Activated naive CD4-positive, alpha-beta T cell (primary cell): ENCODE measurements around the gene MAP4K4.

Experiments used
- DNase-seq, 4 experiments: peaks; one replicate each; lab custom pipeline; 2025; lab: John Stamatoyannopoulos, UW

Gene MAP4K4

GRCh38 chr2:101841679-101842327, 144.3 kb downstream of the MAP4K4 start:
- DNase-seq = no peak

- DNase-seq = no peak
Measured at GRCh38 chr2:101842471-101842870, 145.0 kb downstream of the MAP4K4 start.

- DNase-seq = no peak
Measured at GRCh38 chr2:101843048-101843447, 145.5 kb downstream of the MAP4K4 start.

- no peak for DNase-seq
Measured at GRCh38 chr2:101843471-101843870, 146.0 kb downstream of the MAP4K4 start.

- DNase-seq = no peak
Measured at GRCh38 chr2:101844055-101844635, 146.6 kb downstream of the MAP4K4 start.

- DNase-seq = no peak
Measured at GRCh38 chr2:101846973-101847372, 149.5 kb downstream of the MAP4K4 start.

GRCh38 chr2:101847661-101848339, 150.3 kb downstream of the MAP4K4 start:
- DNase-seq = no peak

GRCh38 chr2:101848769-101849410, 151.4 kb downstream of the MAP4K4 start:
- no peak for DNase-seq

GRCh38 chr2:101850450-101850849, 152.9 kb downstream of the MAP4K4 start:
- no peak for DNase-seq

- DNase-seq = no peak
Measured at GRCh38 chr2:101850991-101851390, 153.5 kb downstream of the MAP4K4 start.

GRCh38 chr2:101852824-101853223, 155.3 kb downstream of the MAP4K4 start:
- no peak for DNase-seq

- DNase-seq = no peak
Measured at GRCh38 chr2:101854877-101855276, 157.4 kb downstream of the MAP4K4 start.

- no peak for DNase-seq
Measured at GRCh38 chr2:101855776-101856175, 158.3 kb downstream of the MAP4K4 start.

- DNase-seq = no peak
Measured at GRCh38 chr2:101858246-101858645, 160.7 kb downstream of the MAP4K4 start.

- no peak for DNase-seq
Measured at GRCh38 chr2:101858910-101859309, 161.4 kb downstream of the MAP4K4 start.

GRCh38 chr2:101859604-101860003, 162.1 kb downstream of the MAP4K4 start:
- DNase-seq = no peak

GRCh38 chr2:101860157-101860556, 162.7 kb downstream of the MAP4K4 start:
- no peak for DNase-seq

GRCh38 chr2:101860782-101861181, 163.3 kb downstream of the MAP4K4 start:
- no peak for DNase-seq

- no peak for DNase-seq
Measured at GRCh38 chr2:101861382-101861781, 163.9 kb downstream of the MAP4K4 start.

- DNase-seq = no peak
Measured at GRCh38 chr2:101863534-101863933, 166.0 kb downstream of the MAP4K4 start.

- DNase-seq = no peak
Measured at GRCh38 chr2:101864426-101864825, 166.9 kb downstream of the MAP4K4 start.

GRCh38 chr2:101868525-101868924, 171.0 kb downstream of the MAP4K4 start:
- DNase-seq = no peak

GRCh38 chr2:101869527-101869926, 172.0 kb downstream of the MAP4K4 start:
- no peak for DNase-seq
